DLD1 (cell line): ENCODE results near the gene PID1.

Experiments
- in situ Hi-C: cut with HindIII; loops from 2 replicates; pipeline ENCODE4 v1.10.0; 2017; ENCODE audit warnings: low sequenced_read_pairs

The PID1 gene

DNA sequence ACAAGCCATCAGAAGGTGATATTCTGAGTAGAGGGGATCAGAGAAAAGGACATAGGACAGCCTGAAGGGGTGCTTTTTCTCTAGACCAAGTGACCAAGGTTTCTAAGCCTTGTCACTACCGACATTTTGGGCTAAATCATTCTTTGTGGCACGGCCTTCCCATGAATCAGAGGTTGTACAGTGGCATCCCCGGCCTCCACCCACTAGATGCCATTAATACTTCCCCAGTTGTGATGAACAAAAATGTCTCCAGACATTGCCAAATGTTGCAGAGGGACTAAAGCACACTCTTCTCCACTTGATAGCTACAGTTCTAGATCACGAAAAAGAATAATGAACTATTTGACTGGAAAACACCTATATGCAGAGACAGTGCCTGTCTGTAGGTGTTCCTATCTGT, 143.6 kb downstream of the PID1 start:
- in situ Hi-C loops: no loop called here

DNA sequence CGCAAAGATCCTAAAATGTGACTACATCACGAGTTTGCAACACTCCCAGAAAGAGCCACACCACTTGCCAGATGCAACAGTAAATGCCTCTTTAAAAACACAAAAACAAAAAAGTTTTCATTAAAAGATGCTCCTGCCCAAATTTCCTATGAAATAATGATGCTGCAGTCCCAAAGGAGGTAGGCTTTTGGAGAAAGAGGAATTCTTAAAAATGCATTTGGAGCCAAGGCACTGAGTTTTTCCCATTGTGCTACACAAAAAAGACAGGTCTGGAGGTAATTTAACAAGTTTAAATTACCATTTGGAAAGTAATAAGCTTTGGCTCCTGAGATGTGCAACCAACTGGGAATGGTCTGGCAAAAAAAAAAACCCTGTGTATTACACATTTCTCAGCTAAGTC, 145.0 kb downstream of the PID1 start:
- in situ Hi-C loops: no loop called here

DNA sequence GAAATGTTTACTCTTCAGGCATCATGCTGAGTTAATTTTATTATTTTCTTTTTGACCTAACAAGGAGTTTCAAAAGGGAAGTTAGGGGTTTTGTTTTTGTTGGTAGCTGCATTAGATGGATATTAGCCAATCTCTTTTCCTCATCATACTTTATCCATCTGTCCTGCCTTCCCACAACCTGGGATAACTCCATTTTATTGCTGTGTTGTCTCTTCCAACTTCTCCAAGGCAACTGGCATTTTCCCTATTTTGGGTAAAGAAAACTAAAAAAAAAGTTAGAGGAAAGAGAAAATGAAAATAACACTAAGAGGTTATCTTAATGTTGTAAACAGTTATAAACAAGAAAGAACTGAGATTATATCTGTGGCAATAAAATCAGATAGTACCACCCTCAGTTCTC, 147.0 kb downstream of the PID1 start:
- in situ Hi-C loops: no loop called here

DNA sequence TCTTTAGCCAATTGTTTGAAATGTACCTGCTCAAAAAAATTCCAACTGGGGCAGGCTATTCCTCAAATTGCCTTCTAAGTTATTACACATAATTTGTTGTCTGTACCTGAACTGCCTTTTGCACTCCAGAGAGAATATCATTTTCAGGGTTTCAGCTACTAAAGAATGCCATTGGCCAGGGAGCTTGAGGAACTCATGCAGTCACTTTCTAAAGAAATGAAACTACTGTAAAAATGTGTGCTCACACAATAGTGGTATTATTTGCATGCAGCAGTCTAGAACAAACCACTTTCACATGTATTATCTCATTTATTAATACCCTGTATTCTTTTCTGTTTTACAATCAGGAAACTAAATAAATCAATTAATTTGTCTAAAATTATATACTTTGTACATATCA, 152.2 kb downstream of the PID1 start:
- in situ Hi-C loops: no loop called here

DNA sequence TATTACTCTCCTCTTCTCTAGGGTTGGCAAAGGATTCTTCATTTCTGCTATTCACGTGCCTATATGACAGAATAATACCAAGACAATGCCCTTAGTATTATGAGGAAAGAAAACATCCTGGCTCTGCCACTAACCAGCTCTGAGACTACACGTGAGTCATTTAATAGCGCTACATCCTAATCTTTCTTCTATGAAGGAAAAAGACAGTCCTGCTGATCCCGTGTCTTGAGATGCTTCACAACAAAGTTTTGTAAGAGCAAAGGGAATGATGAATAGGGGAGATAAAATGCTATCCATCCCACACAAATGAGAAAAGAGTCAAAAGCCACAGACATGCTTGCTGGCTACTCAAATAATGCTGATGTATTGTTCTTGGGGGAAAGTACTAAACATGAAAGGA, 152.8 kb downstream of the PID1 start:
- in situ Hi-C loops: no loop called here

DNA sequence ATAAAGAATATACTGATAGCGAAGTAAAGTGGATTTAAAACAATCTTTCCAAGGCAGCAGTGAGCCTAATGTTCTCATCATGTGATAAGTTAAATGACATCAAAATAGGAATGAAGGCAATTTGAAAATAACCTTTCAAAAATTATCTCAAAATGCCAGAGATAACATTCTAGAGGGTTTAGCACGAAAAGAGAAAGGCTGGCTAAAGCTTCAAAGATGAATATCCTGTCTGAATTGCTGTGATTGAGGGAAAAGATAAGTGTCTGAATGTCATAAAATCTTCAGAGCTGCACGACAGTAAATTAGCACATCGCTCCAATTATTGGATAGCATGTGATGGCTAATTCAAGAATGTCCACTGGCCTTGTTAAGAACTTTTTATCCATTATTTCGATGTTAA, 159.3 kb downstream of the PID1 start:
- in situ Hi-C loops: no loop called here

DNA sequence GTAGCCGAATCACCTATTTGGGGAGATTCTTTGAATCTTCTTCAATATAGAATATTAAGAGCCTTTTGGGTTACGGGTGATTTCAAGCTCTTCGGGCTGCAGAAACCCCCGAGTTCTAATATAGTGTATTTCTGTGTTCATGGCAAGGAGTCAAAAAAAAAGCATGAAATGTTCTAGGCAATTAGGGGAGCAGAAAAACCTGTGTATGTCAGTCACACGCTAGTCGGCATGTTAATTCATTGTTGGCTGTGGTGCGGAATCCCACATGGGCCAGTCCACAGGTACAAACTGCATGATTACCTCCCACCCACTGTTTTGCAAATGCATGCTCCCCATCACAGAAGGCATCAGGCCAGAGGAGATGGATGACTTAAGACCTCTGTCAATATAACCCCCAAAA, 161.9 kb downstream of the PID1 start:
- in situ Hi-C loops: no loop called here

DNA sequence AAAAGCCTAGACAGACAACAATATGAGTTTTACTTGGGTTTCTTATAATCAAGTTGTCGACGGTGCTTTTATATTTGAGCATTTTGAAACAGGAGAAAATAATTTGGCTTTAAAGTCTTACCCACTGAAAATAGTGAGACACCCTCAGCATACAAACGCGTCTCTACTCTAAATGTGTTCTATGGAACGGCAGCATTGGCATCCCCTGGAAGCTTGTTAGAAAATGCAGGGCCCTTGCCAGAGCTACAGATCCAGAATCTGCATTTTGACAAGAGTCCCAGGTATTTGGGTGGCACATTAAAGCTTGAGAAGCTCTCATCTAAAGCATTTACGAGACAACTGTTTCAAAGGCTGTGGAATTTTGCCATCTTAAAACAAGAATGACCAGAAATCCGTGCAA, 163.5 kb downstream of the PID1 start:
- in situ Hi-C loops: no loop called here

DNA sequence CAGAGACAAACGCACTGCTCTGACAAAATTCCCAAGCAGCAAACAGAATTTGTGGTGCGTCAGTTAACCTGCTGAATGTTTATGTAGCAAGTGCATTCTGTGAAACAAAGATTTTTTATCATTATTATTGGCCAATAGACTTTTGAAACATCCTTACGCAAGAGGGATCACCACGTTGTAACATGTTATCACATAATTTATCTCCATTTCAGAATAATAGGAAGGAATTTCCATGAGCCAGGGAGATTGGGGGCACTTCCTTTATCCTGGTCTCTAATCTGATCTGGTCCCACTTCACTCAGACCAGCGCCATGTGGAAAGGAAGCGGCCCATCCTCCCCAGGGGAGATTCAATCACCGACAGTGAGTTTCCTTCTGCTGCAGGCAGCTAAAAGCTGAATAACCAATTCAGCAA, 166.1 kb downstream of the PID1 start:
- in situ Hi-C loops: no loop called here

DNA sequence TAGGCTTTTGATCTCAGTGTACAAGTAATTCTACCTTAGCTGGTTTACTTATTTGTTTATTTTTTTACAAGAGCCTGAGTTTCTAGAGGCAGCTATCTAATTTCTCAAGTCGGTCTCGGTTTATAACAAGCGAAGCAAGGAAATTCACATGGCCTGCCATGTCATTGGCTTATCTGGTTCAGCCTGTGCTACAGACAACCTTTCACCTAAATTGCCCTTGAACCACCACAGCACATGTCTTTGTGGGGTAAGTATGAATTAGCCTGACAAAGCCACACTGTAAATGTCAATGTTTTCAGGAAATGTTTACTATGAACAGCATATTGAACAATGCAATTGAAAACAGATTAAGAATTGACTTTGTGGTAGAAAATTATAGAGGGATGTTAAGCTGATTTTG, 167.1 kb downstream of the PID1 start:
- in situ Hi-C loops: no loop called here

DNA sequence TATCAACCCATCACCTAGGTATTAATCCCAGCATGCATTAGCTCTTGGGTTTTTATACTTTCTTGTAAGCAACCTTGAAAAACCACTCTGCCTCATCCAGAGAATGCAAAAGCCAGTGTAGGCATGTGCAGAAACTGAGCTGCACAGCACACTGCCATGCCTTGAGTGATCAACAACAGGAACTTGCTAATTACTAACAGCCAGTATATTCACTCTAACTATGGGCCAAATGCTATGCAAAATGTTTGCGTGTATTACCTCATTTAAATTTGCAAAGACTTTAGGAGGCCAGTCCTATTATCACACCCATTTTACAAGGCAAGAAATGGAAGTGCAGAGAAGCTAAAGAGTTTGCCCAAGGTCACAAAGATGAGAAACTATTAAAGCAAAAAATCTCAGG, 169.8 kb downstream of the PID1 start:
- in situ Hi-C loops: no loop called here

DNA sequence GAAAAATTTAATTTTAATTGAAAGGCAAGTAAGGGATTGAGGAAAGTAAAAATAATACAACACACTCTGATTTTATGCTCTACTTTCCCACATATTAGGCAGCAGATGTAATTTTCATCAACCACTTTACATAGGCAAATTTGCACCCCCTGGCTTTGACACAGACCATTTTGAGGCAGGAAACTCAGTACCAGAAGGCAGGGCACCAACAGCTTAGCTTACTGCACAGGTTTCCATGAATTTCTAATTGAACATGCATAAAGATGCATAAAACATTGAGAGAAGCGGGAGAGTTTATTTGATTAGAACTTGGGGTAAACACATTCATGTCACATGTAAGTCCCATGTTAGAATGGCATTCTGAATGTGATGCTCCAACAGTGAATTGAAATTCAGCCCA, 171.9 kb downstream of the PID1 start:
- in situ Hi-C loops: no loop called here

DNA sequence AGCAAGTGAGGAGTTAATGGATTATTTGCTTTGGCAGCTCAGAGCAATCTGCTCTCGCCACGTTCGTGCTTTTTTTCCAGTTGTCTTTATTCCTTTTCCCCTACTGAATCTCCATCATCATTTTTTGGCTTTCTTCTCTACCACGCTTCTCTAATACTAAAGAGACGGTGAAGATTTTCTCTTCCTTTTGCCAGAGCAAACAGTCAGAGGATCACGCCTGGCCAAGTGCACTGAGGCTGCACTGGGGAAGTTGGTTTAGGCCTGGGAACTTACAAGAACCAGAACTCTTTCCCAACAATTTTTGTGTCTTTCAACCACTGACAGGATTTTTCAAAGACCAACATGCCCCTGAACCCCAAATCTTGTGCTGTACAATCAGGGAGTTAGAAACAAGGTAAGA, 172.3 kb downstream of the PID1 start:
- in situ Hi-C loops: no loop called here

DNA sequence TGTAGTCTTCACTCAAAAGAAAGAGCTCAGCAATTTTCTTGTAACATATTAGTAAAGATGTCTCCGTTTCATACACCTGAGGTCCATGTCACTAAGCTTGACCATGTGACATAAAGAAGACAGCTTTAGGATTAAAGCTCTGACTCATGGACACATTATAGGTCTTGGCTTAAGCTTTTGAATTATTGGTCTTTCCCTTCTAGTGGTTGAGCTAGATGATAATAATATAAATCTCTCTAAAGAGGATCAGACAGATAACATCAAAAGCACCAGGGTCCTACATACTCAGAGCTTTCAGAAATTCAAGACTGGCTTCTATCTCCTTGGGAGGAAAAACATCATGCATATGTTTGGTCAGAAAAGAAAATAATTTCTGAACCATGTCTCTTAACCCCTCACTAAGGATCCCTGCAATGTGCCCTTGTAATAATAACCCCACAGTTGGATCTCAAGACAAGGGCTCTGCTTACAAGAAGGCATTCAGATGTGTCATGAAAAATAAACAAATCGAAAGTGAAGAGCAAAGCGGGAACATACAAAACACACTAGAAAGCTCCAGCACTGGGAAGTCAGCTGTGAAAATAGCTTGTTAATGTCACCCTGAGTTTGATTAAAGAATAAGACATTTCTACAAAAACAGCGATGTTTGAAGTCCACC, 174.5 kb downstream of the PID1 start:
- in situ Hi-C loops: no loop called here

DNA sequence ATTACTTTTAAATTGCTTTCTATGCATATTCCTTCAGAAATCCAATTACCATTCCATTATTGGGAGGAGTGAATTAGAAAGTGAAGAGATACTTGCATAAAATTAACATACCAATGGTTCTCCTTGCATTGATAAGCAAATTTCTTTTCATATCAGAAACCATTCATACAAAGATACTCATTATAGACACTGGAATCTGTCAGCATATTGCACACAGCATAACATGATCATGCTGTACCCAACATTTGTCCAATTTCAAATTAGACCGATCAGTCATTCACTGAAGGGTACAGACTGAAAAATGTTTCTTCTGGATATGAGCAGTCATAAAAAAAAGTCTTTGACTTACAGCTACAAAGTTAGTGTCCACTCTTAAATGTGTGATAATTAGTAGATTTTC, 175.6 kb downstream of the PID1 start:
- in situ Hi-C loops: no loop called here

DNA sequence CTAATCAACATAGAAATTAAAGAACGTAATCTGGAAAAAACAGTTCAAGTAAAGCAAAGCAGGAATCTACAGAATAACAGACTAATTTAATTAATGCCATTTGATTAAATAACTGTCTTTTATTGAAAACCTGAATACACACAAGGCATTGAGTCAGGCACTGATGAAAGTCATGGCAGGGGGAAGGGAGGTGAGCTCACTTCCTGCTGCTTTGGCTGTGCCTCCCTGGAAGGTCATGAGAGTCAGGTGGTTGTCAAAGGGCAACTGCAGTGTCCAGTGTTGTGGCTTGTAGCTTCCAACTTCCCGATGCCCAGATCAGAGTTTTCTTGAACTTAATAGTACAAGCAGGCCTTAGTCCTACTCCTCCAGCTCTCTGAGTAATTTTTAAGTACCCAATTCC, 180.9 kb downstream of the PID1 start:
- in situ Hi-C loops: no loop called here

DNA sequence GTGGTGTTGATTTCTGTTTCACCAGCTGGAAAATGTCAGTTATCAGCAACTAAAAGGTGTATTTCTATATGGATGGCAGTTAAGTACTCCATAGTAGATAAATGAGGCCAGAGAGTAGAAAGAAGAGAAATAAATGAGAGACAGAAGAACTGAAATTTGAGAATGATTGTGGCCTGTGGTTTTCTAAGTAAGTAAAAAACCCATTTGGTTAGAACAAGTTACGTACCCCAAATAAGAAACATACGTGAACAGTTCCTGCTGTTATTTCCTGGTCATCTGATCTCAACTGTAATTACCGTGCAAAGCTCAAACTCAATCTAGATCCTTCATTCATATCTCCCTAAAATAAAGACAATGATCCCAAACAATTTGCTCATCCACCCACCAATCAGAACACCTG, 181.3 kb downstream of the PID1 start:
- in situ Hi-C loops: no loop called here

DNA sequence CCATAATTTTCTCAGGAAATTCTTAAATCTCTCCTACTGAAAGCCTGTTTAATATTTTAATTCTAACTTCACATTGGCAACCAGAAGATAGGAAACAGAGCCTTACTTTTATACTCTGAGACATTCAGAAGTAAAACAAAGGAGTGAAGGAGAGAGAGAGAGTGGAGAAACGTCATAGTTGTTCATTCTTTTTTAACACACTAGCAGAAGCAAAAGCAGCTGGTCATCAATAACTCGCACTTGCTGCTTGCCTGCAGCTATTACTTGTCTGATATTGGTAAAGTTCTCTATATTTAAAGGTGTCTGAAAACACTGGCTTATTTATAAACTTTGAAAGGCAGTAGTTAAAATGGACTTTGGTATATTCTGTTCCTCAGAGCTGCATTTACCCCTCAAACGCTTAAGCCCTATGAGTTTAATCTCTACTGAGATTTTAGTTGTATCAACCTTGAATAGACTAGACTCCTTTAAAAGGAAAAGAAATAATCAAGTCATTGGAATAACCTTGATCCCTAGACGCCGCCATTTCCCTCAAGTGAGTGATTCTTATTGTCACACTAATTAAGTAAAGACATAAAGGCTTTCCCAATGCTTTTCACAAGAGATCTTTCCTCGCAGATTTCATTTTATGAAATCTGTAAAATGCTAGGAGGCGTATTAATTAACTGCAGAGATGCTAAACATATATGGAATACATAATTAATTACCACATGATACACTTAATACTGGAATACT, 182.0 kb downstream of the PID1 start:
- in situ Hi-C loops: no loop called here

DNA sequence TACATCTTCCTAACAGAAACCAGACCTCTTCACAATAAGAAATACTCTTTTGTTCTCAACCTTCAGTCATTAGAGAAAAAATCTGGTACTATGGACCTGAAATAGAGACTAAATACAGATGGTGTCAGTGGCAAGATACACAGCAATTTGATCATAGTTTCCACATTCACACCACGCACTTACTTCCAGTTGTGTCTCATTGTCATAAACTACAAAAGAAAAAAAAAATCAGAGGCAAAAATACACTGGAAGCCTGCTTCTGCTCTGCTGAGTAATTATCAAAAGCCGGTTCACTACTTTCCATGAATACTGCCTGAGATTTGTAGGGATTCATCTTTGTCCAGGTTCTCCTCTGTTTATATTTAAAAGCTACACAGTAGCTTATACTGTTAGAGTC, 182.6 kb downstream of the PID1 start:
- in situ Hi-C loops: no loop called here

DNA sequence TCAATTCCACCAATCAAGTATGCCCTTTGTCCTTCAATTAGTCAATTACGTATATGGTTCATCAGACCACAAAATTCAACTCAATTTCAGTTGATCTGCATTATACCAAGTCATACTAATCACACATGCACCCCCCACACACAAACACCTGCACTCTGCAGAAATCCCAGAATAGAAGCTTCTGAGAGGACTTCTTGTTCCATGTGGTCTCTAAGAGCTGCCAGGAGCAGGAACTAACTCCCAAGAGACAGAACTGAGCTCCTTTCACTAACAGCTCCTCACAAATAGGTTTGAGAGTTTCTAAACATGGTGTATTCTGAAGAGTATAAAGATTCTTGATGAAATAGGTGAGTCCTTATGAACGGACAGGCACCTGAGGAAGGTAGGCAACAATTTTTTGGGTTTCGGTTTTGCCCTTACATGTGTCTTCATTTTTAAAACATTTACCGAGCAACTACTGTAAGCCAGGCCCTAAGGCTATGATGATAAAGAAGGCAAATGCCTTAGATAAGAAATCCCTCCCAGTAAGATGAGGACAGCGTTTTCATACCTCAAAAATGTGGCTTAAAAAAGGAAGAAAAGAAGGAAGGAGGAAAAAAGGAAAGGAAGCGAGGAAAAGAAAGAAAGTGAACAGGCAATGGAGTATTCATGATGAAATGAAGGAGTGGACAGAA, 183.1 kb downstream of the PID1 start:
- in situ Hi-C loops: no loop called here

DNA sequence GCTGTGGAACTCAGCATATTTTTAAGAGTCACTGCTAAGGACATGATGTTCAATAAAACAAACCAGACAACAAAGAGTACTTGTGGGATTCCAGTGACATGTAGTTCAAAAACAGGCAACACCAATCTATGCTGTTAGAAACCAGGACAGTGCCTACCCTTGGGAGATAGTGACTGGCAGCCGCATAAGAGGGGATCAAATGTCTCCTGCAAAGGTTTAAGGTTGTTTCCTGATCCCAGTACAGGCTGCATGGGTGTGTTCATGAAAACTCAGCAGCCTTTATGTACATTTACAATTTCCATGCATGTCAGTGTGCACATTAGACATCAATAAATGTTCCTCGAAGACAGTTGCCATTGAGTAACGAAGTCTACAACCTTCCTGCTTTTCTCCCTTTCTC, 183.8 kb downstream of the PID1 start:
- in situ Hi-C loops: no loop called here

DNA sequence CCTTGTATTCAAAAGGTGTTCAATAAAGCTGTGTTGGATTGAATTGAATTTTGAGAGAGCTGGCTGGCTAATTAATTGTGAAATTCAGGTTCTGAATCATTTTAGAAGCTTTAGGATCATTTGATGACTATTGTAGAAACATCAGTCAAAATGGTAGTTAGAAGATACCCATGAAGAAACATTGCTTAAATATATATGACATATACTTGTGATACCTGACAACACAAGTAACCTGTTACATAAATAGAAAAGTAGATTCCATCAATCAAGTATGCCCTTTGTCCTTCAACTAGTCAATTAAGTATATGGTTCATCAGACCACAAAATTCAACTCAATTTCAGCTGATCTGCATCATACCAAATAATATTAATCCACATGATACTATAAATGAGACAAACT, 185.6 kb downstream of the PID1 start:
- in situ Hi-C loops: no loop called here
